Suprapubic skin (tissue), 4 donors: ENCODE results near the gene C17orf107. TPM values are rescaled to one million over a fixed set of nuclear protein-coding genes. Genes with fewer than 3 reads are reported as not detected.

Experiments
- DNase-seq, 2 donors: peaks; one replicate each; pipeline ENCODE4 v3.0.0-alpha.2; 2019; ENCODE audit warnings: low spot score in 2 of 2
- H3K27ac ChIP-seq: fragments of 200-600 bp; sonication (generic); one replicate; pipeline ENCODE4 v1.5.1; 2019
- H3K27me3 ChIP-seq: fragments of 200-600 bp; sonication (generic); one replicate; pipeline ENCODE4 v1.5.1; 2019
- H3K36me3 ChIP-seq: fragments of 200-600 bp; sonication (generic); one replicate; pipeline ENCODE4 v1.5.1; 2019
- H3K4me1 ChIP-seq: fragments of 200-600 bp; sonication (generic); one replicate; pipeline ENCODE4 v1.5.1; 2019
- H3K4me3 ChIP-seq: fragments of 200-600 bp; sonication (generic); one replicate; pipeline ENCODE4 v1.5.1; 2019; ENCODE audit warnings: mild to moderate bottlenecking
- H3K9me3 ChIP-seq: fragments of 200-600 bp; sonication (generic); one replicate; pipeline ENCODE4 v1.5.1; 2019
- CTCF ChIP-seq, 2 donors: fragments of 200-600 bp in 1 of 2; fragments of 450-650 bp in 1 of 2; sonication (generic) in 1 of 2; IDR thresholded peaks; one replicate each; pipeline ENCODE4 v1.5.1; 2016 to 2019; ENCODE audit warnings: antibody characterized with exemption in 2 of 2, mild to moderate bottlenecking in 1 of 2, moderate library complexity in 1 of 2
- EP300 ChIP-seq: sonication (generic); formaldehyde crosslinking; IDR thresholded peaks from one replicate; pipeline ENCODE4 v1.6.1; 2017; ENCODE audit warnings: antibody characterized with exemption
- POLR2A ChIP-seq, 2 donors: fragments of 450-650 bp; IDR thresholded peaks; one replicate each; pipeline ENCODE4 v1.6.1; 2017; ENCODE audit warnings: antibody characterized with exemption in 2 of 2, mild to moderate bottlenecking in 2 of 2, moderate library complexity in 2 of 2
- POLR2AphosphoS5 ChIP-seq, 3 donors: sonication (generic); formaldehyde crosslinking; IDR thresholded peaks; one replicate each; pipeline ENCODE4 v1.6.1; 2017; ENCODE audit warnings: antibody characterized with exemption in 3 of 3
- WGBS: methylation state at CpG from one replicate; pipeline ENCODE4 v1.1.5; 2018; 5-methylcytosine and 5-hydroxymethylcytosine counted together
- total RNA-seq, 4 donors: library from RNA; depleted of rRNA; stranded (reverse); fragments of >200 nt; gene quantifications; one replicate each; pipeline ENCODE4 v1.1.0, GENCODE V29; 2016

The C17orf107 gene
- total RNA-seq, 4 donors from 2014 or later = 3.7 to 9.8 (median 7.5) TPM

DNA sequence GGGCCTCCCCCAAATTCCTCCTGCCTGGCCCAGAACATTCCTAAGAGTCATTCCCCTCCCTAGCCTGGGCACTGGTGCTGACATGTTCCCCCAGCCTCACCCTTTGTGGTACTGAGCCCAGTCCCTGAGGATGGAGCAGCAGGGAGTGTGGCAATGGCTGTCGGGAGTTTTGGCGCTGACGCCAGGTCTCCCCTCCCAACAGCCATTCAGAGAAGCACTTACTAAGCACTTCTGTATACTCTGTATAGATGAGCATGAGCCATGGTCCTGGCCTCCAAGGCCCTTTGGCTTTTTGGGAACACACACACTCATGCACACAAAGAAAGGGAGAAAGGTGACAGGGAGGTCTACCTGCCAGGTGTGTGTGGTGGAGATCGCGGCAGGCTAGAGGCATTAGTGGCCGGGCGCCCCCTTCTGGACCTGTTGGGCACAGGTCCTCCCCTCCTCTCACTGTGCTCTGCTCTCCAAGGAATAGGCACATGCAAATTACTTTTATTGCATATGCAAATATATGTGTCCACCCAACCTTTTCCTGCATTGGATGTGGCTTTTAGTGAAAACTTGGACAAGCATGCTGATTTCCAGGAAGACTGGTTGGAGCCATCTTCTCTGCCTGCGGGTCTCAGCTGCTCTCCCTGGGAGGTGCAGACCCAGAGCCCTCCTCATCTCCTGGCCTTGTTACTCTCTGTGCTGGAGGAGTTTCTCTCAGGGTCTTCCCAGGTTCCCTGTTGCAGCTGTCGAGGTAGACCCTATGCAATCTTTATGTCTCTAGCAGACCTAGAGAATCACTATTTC, 17.4 kb upstream of the C17orf107 start:
- H3K36me3 ChIP-seq = peaks cover 52% of the 10 kb centered on the region
- no peak overlapping the region for H3K27ac ChIP-seq
- TF ChIP-seq POLR2AphosphoS5 (IDR thresholded peaks at IDR 0.05) (no peak), CTCF (IDR thresholded peaks at IDR 0.05) (peak; percentile 71 to 72)
- peak in 1 of 2 donors; percentile 67 for DNase-seq
- no peaks in the 10 kb centered on the region for H3K27me3 ChIP-seq
- peaks cover 20% of the 10 kb centered on the region for H3K4me1 ChIP-seq
- WGBS = 44% methylated on average over 7 of the region's 9 CpGs
- no peak overlapping the region for H3K4me3 ChIP-seq
- no peaks in the 10 kb centered on the region for H3K9me3 ChIP-seq

GRCh38 chr17:4884489-4884888, 14.8 kb upstream of the C17orf107 start:
- Histone ChIP-seq H3K4me3 (no peak overlapping the region), H3K4me1 (peaks cover 17% of the 10 kb centered on the region), H3K27me3 (no peaks in the 10 kb centered on the region), H3K9me3 (no peaks in the 10 kb centered on the region), H3K27ac (no peak overlapping the region), H3K36me3 (peaks cover 55% of the 10 kb centered on the region)
- WGBS = 90% methylated on average over 3 of the region's 4 CpGs
- TF ChIP-seq POLR2AphosphoS5 (IDR thresholded peaks at IDR 0.05) = no peak
- TF ChIP-seq POLR2A (IDR thresholded peaks at IDR 0.05) = no peak
- no peak for TF ChIP-seq CTCF (IDR thresholded peaks at IDR 0.05)
- TF ChIP-seq EP300 = no peak
- DNase-seq = no peak

DNA sequence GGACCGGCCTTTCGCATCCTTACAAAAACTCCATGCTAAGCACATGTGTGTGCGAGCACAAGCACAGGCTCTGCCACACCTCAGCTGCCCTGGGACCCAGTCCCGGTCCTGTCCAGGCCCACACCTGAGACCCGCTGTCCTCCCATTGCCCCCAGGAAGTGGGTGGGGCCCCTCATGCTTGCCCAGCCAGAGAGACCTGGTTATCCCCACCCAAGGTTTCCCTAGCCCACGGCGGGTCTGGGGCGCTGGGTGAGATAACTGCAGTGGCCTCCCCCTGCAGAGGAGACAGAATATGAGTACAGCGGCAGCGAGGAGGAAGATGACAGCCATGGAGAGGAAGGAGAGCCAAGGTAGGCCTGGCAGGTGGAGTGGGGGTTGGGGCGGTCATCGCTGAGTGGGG, 12.5 kb upstream of the C17orf107 start:
- no peaks in the 10 kb centered on the region for H3K9me3 ChIP-seq
- WGBS = 95% methylated on average over 10 of the region's 12 CpGs
- H3K4me1 ChIP-seq = peaks cover 4% of the 10 kb centered on the region
- TF ChIP-seq EP300 (no peak), POLR2AphosphoS5 (IDR thresholded peaks at IDR 0.05) (no peak), POLR2A (IDR thresholded peaks at IDR 0.05) (no peak), CTCF (IDR thresholded peaks at IDR 0.05) (no peak)
- peaks cover 70% of the 10 kb centered on the region for H3K36me3 ChIP-seq
- no peak for DNase-seq
- no peak overlapping the region for H3K27ac ChIP-seq
- no peaks in the 10 kb centered on the region for H3K27me3 ChIP-seq
- H3K4me3 ChIP-seq = no peak overlapping the region

- TF ChIP-seq EP300 (no peak), CTCF (IDR thresholded peaks at IDR 0.05) (no peak), POLR2A (IDR thresholded peaks at IDR 0.05) (no peak), POLR2AphosphoS5 (IDR thresholded peaks at IDR 0.05) (no peak)
- DNase-seq = no peak
- H3K27ac ChIP-seq = no peak overlapping the region
- H3K4me1 ChIP-seq = no peaks in the 10 kb centered on the region
- H3K4me3 ChIP-seq = no peak overlapping the region
- no peaks in the 10 kb centered on the region for H3K9me3 ChIP-seq
- WGBS = 92% methylated on average over 17 of the region's 18 CpGs
- H3K36me3 ChIP-seq = peaks cover 78% of the 10 kb centered on the region
- H3K27me3 ChIP-seq = no peaks in the 10 kb centered on the region
These were observed 11.8 kb upstream of the C17orf107 start for GRCh38 chr17:4887581-4887980.

GRCh38 chr17:4891411-4892410, 7.6 kb upstream of the C17orf107 start:
- TF ChIP-seq POLR2A (IDR thresholded peaks at IDR 0.05) (no peak), POLR2AphosphoS5 (IDR thresholded peaks at IDR 0.05) (no peak), CTCF (IDR thresholded peaks at IDR 0.05) (no peak), EP300 (no peak)
- Histone ChIP-seq H3K36me3 (peaks cover 92% of the 10 kb centered on the region), H3K4me3 (no peak overlapping the region), H3K4me1 (no peaks in the 10 kb centered on the region), H3K27me3 (no peaks in the 10 kb centered on the region), H3K9me3 (no peaks in the 10 kb centered on the region), H3K27ac (no peak overlapping the region)
- peak in 1 of 2 donors; percentile 66 for DNase-seq
- 68% methylated on average over 16 of the region's 42 CpGs for WGBS
